NCI-H2107 treated with DMSO at 0.1 percent for 48 hours (cell line): ENCODE data around the gene SRRT.
"Not testable (repeated sequence)": the region's sequence is repeated elsewhere in the genome, so short reads cannot be mapped to it uniquely, and the experiment has no call there.

ENCODE experiments used
- DNase-seq: peaks from one replicate; lab custom pipeline; 2025; ENCODE audit not compliant: unreplicated experiment; lab: John Stamatoyannopoulos, UW

Gene SRRT

GRCh38 chr7:100854899-100855298, 20.0 kb upstream of the SRRT start:
- DNase-seq: not testable (repeated sequence)

GRCh38 chr7:100855515-100855914, 19.4 kb upstream of the SRRT start:
- no peak for DNase-seq

GRCh38 chr7:100856871-100857282, 18.0 kb upstream of the SRRT start:
- no peak for DNase-seq

GRCh38 chr7:100859856-100860255, 15.0 kb upstream of the SRRT start:
- DNase-seq: no peak

- DNase-seq: no peak
These were observed 13.9 kb upstream of the SRRT start for GRCh38 chr7:100860702-100861615.

- DNase-seq: no peak
These were observed 13.3 kb upstream of the SRRT start for GRCh38 chr7:100861616-100861985.

GRCh38 chr7:100863406-100863950, 11.4 kb upstream of the SRRT start:
- DNase-seq: no peak

GRCh38 chr7:100864263-100864845, 10.5 kb upstream of the SRRT start:
- no peak for DNase-seq

- no peak for DNase-seq
These were observed 9.5 kb upstream of the SRRT start for GRCh38 chr7:100865372-100865911.

- DNase-seq: no peak
These were observed 8.8 kb upstream of the SRRT start for GRCh38 chr7:100865938-100866728.

- no peak for DNase-seq
These were observed 8.2 kb upstream of the SRRT start for GRCh38 chr7:100866729-100867039.

GRCh38 chr7:100867040-100867775, 7.7 kb upstream of the SRRT start, which contains the start of gene TRIP6:
Gene TRIP6, plus strand, starts transcription at chr7:100867387. Its CDS starts 111 bp downstream, at chr7:100867498.
- no peak for DNase-seq

GRCh38 chr7:100867776-100868485, 7.0 kb upstream of the SRRT start:
- DNase-seq: no peak

GRCh38 chr7:100873599-100874299, 1.2 kb upstream of the SRRT start:
- DNase-seq: no peak

- no peak for DNase-seq
These were observed 665 bp upstream of the SRRT start for GRCh38 chr7:100874300-100874576.

GRCh38 chr7:100875356-100875751, 451 bp downstream of the SRRT start:
- no peak for DNase-seq

GRCh38 chr7:100878013-100878412, 3.1 kb downstream of the SRRT start:
- DNase-seq: no peak

GRCh38 chr7:100878685-100879084, 3.8 kb downstream of the SRRT start:
- DNase-seq: no peak

GRCh38 chr7:100879685-100880261, 4.9 kb downstream of the SRRT start:
- DNase-seq: no peak
